ENCODE measurements around the gene GPHN.
"Not testable (repeated sequence)": the region's sequence is repeated elsewhere in the genome, so short reads cannot be mapped to it uniquely, and the experiment has no call there.

GPHN gene

DNA sequence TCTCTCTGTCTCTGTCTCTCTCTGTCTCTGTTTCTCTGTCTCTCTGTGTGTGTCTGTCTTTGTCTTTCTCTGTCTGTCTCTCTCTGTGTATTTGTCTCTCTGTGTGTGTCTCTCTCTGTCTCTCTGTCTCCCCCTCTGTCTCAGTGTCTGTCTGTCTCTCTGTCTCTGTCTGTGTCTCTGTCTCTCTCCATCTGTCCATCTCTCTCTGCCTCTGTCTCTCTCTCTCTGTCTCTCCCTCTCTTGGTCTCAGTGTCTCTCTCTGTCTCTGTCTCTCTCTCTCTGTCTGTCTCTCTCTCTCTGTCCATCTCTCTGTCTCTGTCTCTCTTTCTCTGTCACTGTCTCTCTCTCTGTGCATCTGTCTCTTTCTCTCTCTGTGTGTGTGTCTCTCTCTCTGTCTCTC lies 537.5 kb downstream of the GPHN start:
- Histone ChIP-seq H3K9me3 (peaks cover 5% of the 10 kb centered on the region; the same call in 1 of the 2 replicates), H3K27me3 (no peaks in the 10 kb centered on the region), H3K4me3 (no peak overlapping the region), H4K20me1 (no peaks in the 10 kb centered on the region), H3K36me3 (no peaks in the 10 kb centered on the region), H3K4me1 (no peaks in the 10 kb centered on the region), H3K9ac (no peak overlapping the region), H3K4me2 (no peak overlapping the region), H3K27ac (no peak overlapping the region)
- no peak for TF ChIP-seq Cebpa-rat (IDR thresholded peaks at IDR 0.05)

- no peaks in the 10 kb centered on the region for H3K4me1 ChIP-seq
- no peaks in the 10 kb centered on the region for H3K27me3 ChIP-seq
- TF ChIP-seq Cebpa-rat (IDR thresholded peaks at IDR 0.05): no peak
- H3K4me2 ChIP-seq: no peak overlapping the region
- H3K4me3 ChIP-seq: no peak overlapping the region
- no peak overlapping the region for H3K9ac ChIP-seq
- H3K27ac ChIP-seq: no peak overlapping the region
- peaks cover 23% of the 10 kb centered on the region for H3K9me3 ChIP-seq
- no peaks in the 10 kb centered on the region for H4K20me1 ChIP-seq
- peaks cover 9% of the 10 kb centered on the region; the same call in 1 of the 2 replicates for H3K36me3 ChIP-seq
Measured at GRCh38 chr14:67050896-67051295, 542.9 kb downstream of the GPHN start.

DNA sequence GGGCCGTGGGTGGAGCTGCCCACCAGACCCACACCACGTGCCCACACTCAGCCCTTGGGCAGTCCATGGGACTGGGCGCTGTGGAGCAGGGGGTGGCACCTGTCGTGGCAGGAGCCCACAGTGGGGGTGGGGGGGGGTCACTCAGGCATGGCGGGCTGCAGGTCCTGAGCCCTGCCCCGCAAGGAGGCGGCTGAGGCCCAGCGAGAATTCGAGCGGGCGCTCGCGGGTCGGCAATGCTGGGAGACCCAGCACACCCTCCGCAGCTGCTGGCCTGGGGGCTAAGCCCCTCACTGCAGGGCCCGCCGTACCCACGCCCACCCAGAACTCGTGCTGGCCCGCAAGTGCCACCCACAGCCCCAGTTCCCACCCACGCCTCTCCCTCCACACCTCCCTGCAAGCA lies 548.7 kb downstream of the GPHN start:
- Histone ChIP-seq H3K9ac (no peak overlapping the region), H3K36me3 (no peaks in the 10 kb centered on the region), H3K4me2 (no peak overlapping the region), H3K27ac (no peak overlapping the region), H3K27me3 (no peaks in the 10 kb centered on the region), H4K20me1 (no peaks in the 10 kb centered on the region), H3K4me3 (no peak overlapping the region), H3K9me3 (peaks cover 20% of the 10 kb centered on the region), H3K4me1 (no peaks in the 10 kb centered on the region)
- TF ChIP-seq Cebpa-rat (IDR thresholded peaks at IDR 0.05): no peak

DNA sequence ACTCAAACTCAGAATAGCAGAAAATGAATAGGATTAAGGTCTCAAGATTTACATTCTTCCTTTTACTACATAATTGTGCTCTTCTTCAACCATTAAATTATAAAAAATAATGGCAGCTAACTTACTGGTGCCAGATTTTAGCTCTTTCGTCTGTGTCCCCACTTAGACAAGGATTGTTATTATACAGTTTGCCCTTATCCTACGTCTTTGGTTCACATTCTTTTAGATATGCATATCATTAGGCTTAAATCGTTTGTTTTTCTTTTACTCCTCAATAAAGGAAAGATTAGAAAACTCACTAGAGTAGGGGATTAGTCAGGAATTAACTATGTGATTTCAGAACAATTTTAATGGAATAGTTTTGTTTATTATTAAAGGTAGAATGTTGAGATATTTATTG lies 551.6 kb downstream of the GPHN start:
- no peaks in the 10 kb centered on the region for H4K20me1 ChIP-seq
- H3K9ac ChIP-seq: no peak overlapping the region
- no peaks in the 10 kb centered on the region for H3K36me3 ChIP-seq
- H3K27me3 ChIP-seq: no peaks in the 10 kb centered on the region
- no peak for TF ChIP-seq Cebpa-rat (IDR thresholded peaks at IDR 0.05)
- no peak overlapping the region for H3K4me2 ChIP-seq
- peaks cover 11% of the 10 kb centered on the region for H3K9me3 ChIP-seq
- H3K27ac ChIP-seq: no peak overlapping the region
- H3K4me1 ChIP-seq: no peaks in the 10 kb centered on the region
- H3K4me3 ChIP-seq: no peak overlapping the region

DNA sequence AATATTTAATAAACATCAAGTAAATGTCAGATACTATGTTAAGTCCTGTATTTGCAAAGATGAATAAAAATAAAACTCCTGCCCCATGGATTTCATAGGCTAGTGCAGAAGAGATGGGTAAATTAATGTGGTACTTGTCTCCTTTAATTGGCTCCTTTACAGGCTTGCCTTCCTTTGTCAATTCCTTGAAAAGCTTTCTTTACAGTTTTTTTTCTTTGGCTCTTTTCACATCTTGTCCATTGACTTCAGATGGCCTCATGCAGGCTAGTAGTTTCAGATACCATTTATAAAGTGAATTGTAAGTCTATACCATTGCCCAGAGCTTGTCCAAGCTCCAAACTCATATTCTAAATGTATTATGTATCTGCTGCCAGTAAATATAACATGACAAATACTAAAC lies 552.6 kb downstream of the GPHN start:
- no peaks in the 10 kb centered on the region for H4K20me1 ChIP-seq
- H3K27me3 ChIP-seq: no peaks in the 10 kb centered on the region
- H3K4me1 ChIP-seq: no peaks in the 10 kb centered on the region
- peaks cover 11% of the 10 kb centered on the region for H3K9me3 ChIP-seq
- no peak overlapping the region for H3K9ac ChIP-seq
- no peaks in the 10 kb centered on the region for H3K36me3 ChIP-seq
- TF ChIP-seq Cebpa-rat (IDR thresholded peaks at IDR 0.05): no peak
- H3K27ac ChIP-seq: no peak overlapping the region
- no peak overlapping the region for H3K4me2 ChIP-seq
- H3K4me3 ChIP-seq: no peak overlapping the region

GRCh38 chr14:67067070-67067814 lies 559.3 kb downstream of the GPHN start:
- not testable (repeated sequence) for H3K27me3 ChIP-seq, H3K9ac ChIP-seq, H4K20me1 ChIP-seq, H3K4me1 ChIP-seq, H3K4me3 ChIP-seq, H3K4me2 ChIP-seq, H3K27ac ChIP-seq, H3K9me3 ChIP-seq, H3K36me3 ChIP-seq

- Histone ChIP-seq H4K20me1 (no peaks in the 10 kb centered on the region), H3K4me1 (no peaks in the 10 kb centered on the region), H3K9ac (no peak overlapping the region), H3K27ac (no peak overlapping the region), H3K4me3 (no peak overlapping the region), H3K9me3 (no peaks in the 10 kb centered on the region), H3K36me3 (no peaks in the 10 kb centered on the region), H3K4me2 (no peak overlapping the region), H3K27me3 (no peaks in the 10 kb centered on the region)
- no peak for TF ChIP-seq Cebpa-rat (IDR thresholded peaks at IDR 0.05)
Measured at GRCh38 chr14:67068251-67068650, 560.3 kb downstream of the GPHN start.

DNA sequence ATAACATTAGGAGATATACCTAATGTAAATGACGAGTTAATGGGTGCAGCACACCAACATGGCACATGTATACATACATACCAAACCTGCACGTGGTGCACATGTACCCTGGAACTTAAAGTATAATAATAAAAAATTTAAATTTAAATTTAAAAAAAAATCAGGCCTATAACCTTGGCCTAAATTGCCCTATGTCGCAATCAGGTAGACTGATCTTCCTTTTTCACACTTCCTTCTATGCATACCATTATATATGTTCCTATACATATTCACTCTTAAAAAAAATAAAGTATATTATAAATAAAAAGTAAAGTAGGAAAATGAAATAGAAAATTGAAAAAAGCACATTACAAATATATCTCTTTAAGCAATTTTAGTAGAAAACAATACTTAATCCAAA lies 563.6 kb downstream of the GPHN start:
- Histone ChIP-seq H3K4me3 (no peak overlapping the region), H3K9me3 (no peaks in the 10 kb centered on the region)

DNA sequence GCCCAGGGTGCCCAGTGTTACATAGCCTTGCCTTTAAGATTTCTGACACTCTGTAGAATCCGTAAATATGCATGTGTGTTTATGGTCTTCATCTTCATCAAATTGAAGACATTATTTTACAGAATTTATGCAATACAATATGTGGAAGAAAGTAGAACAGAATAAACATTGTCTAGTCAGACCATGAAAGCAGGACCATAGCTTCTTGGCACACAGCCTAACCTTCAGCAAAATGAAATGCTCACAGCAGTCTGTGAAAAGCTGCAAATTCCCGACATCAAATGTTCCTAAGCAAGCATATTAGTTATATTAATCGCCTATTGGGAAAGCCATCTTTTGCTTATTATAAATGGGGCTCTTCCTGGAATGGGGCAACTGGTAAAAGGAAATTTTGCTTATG lies 570.0 kb downstream of the GPHN start:
- Histone ChIP-seq H3K9me3 (peaks cover 10% of the 10 kb centered on the region), H4K20me1 (no peaks in the 10 kb centered on the region), H3K27me3 (no peaks in the 10 kb centered on the region), H3K9ac (no peak overlapping the region), H3K4me3 (no peak overlapping the region), H3K36me3 (no peaks in the 10 kb centered on the region), H3K4me2 (no peak overlapping the region), H3K4me1 (no peaks in the 10 kb centered on the region), H3K27ac (no peak overlapping the region)
- TF ChIP-seq Cebpa-rat (IDR thresholded peaks at IDR 0.05): no peak

More for the DNA sequence above, 563.6 kb downstream of the GPHN start:
- no peak for TF ChIP-seq Cebpa-rat (IDR thresholded peaks at IDR 0.05)
- H3K36me3 ChIP-seq: no peaks in the 10 kb centered on the region
- no peaks in the 10 kb centered on the region for H4K20me1 ChIP-seq
- no peak overlapping the region for H3K27ac ChIP-seq
- no peaks in the 10 kb centered on the region for H3K4me1 ChIP-seq
- H3K4me2 ChIP-seq: no peak overlapping the region
- H3K9ac ChIP-seq: no peak overlapping the region
- no peaks in the 10 kb centered on the region for H3K27me3 ChIP-seq

DNA sequence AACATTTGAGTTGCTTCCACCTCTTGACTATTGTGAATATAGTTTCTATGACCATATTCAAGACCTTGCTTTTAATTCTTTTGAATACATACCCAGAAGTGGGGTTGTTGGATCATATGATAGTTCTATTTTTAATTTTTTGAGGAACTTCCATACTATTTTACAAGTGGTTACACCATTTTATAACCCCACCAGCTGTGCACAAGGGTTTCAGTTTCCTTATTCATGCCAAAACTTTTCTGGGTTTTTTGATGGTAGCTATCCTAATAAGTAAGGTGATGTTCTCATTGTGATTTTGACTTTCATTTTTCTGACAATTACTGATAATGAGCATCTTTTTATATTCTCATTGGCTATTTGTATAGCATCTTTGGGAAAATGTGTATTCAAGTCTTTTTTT lies 571.9 kb downstream of the GPHN start:
- Histone ChIP-seq H3K36me3 (no peaks in the 10 kb centered on the region), H3K27me3 (no peaks in the 10 kb centered on the region), H3K4me1 (no peaks in the 10 kb centered on the region), H3K9ac (no peak overlapping the region), H3K4me2 (no peak overlapping the region), H3K27ac (no peak overlapping the region), H3K9me3 (peaks cover 10% of the 10 kb centered on the region), H4K20me1 (no peaks in the 10 kb centered on the region), H3K4me3 (no peak overlapping the region)
- TF ChIP-seq Cebpa-rat (IDR thresholded peaks at IDR 0.05): no peak

DNA sequence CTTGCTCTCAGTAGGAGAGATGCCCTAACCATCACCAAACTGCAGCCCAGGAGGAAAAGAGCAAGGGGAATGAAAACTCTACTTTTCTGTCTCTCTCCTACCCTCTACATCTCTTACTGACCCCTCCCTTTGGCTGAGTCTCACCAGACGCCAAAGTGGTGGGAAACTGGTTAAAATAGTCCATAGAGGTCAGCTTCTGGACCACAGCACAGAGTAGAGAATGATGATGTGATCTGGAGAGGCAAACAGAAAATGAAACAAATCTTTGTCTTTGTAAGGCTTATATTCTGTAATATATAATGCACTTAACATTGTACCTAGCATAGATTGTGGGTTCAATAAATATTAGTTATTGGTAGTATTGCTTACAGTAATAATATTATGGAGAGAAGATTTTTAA lies 600.3 kb downstream of the GPHN start:
- TF ChIP-seq Cebpa-rat (IDR thresholded peaks at IDR 0.05): no peak
- H3K27me3 ChIP-seq: no peaks in the 10 kb centered on the region
- H3K4me3 ChIP-seq: no peak overlapping the region

More for the DNA sequence above, 600.3 kb downstream of the GPHN start:
- H3K9ac ChIP-seq: no peak overlapping the region
- no peaks in the 10 kb centered on the region for H3K36me3 ChIP-seq
- H3K27ac ChIP-seq: no peak overlapping the region
- H4K20me1 ChIP-seq: no peaks in the 10 kb centered on the region
- H3K4me2 ChIP-seq: no peak overlapping the region
- peaks cover 6% of the 10 kb centered on the region for H3K4me1 ChIP-seq
- H3K9me3 ChIP-seq: peaks cover 15% of the 10 kb centered on the region
